Endodermal cell (in vitro differentiated cells): ENCODE data around the gene KRT1. TPM values are rescaled to one million over a fixed set of nuclear protein-coding genes. Genes with fewer than 3 reads are reported as not detected.

Experiments
- DNase-seq: peaks from one replicate; pipeline ENCODE4 v3.0.0-alpha.2; 2017
- H3K27ac ChIP-seq: 2 replicates; pipeline ENCODE4 v1.5.1; 2013; ENCODE audit warnings: mild to moderate bottlenecking, low read depth, low read length, moderate library complexity
- H3K27me3 ChIP-seq: 2 replicates; pipeline ENCODE4 v1.6.1; 2013; ENCODE audit warnings: mild to moderate bottlenecking, low read length, moderate library complexity; ENCODE audit not compliant: insufficient read depth, control insufficient read depth, poor library complexity, severe bottlenecking
- H3K36me3 ChIP-seq: 2 replicates; pipeline ENCODE4 v1.7.0; 2013; ENCODE audit warnings: mild to moderate bottlenecking, low read length, moderate library complexity; ENCODE audit not compliant: control insufficient read depth, insufficient read depth
- H3K4me1 ChIP-seq: one replicate; pipeline ENCODE4 v1.7.0; 2013; ENCODE audit warnings: low read length; ENCODE audit not compliant: control insufficient read depth, insufficient read depth
- H3K4me3 ChIP-seq: 2 replicates; pipeline ENCODE4 v1.5.1; 2013; ENCODE audit warnings: mild to moderate bottlenecking, low read length, moderate library complexity
- H3K9ac ChIP-seq: 2 replicates; pipeline ENCODE4 v1.6.1; 2013; ENCODE audit warnings: mild to moderate bottlenecking, low read length, moderate library complexity; ENCODE audit not compliant: poor library complexity, severe bottlenecking; ENCODE audit errors: extremely low read depth
- H3K9me3 ChIP-seq: 2 replicates; pipeline ENCODE4 v1.6.1; 2013; ENCODE audit warnings: mild to moderate bottlenecking, low read length, moderate library complexity; ENCODE audit not compliant: control insufficient read depth
- H3K27ac Mint-ChIP-seq: 2 replicates; pipeline ENCODE4 v1.8.0; 2020; ENCODE audit warnings: mixed read lengths
- H3K27me3 Mint-ChIP-seq: 2 replicates; pipeline ENCODE4 v1.8.0; 2021; ENCODE audit warnings: mild to moderate bottlenecking, mixed read lengths; ENCODE audit not compliant: insufficient read depth
- H3K36me3 Mint-ChIP-seq: 2 replicates; pipeline ENCODE4 v1.8.0; 2020; ENCODE audit warnings: low read depth, mixed read lengths
- H3K4me1 Mint-ChIP-seq: 2 replicates; pipeline ENCODE4 v1.8.0; 2020; ENCODE audit warnings: mixed read lengths
- H3K4me3 Mint-ChIP-seq: 2 replicates; pipeline ENCODE4 v1.8.0; 2020; ENCODE audit warnings: mild to moderate bottlenecking, moderate library complexity, mixed read lengths
- H3K9me3 Mint-ChIP-seq: 2 replicates; pipeline ENCODE4 v1.8.0; 2020; ENCODE audit warnings: mild to moderate bottlenecking, mixed read lengths
- CTCF ChIP-seq: fragments of 200-600 bp; sonication (generic); conservative IDR thresholded peaks from 2 replicates; pipeline ENCODE4 v1.5.0; 2021; ENCODE audit warnings: antibody characterized with exemption, mild to moderate bottlenecking
- WGBS, 2 experiments: methylation state at CpG; one replicate each; pipeline versions ENCODE4 v1.1.5 to v1.1.7; 2013; ENCODE audit warnings: missing lambda C conversion rate in 2 of 2, mixed read lengths in 1 of 2; ENCODE audit not compliant: insufficient coverage in 1 of 2, insufficient read length in 1 of 2; 5-methylcytosine and 5-hydroxymethylcytosine counted together
- total RNA-seq, 2 donors: library from RNA; stranded (reverse); fragmentation: NEBNext Ultra II Directional in 1 of 2; extraction: Animal tissue kit (Norgen Biotek cat#: 25700) in 1 of 2; gene quantifications; 2 replicates in 1 of 2; 3 replicates in 1 of 2; pipeline ENCODE4 v1.2.1, GENCODE V29; 2021

The KRT1 gene
- total RNA-seq, 2 donors from 2014 or later = not detected

- Mint-ChIP-seq H3K4me3 (no peak overlapping the region), H3K27me3 (peaks cover 77% of the 10 kb centered on the region), H3K27ac (no peak overlapping the region), H3K9me3 (no peaks in the 10 kb centered on the region), H3K4me1 (peaks cover 4% of the 10 kb centered on the region), H3K36me3 (no peaks in the 10 kb centered on the region)
- no peak for DNase-seq
- 85 to 86% methylated on average over 7 to 8 of the region's 8 CpGs for WGBS, 2 experiments
- Histone ChIP-seq H3K9ac (no peak overlapping the region), H3K9me3 (no peaks in the 10 kb centered on the region), H3K27me3 (peaks cover 75% of the 10 kb centered on the region), H3K4me3 (no peak overlapping the region), H3K27ac (no peak overlapping the region), H3K36me3 (no peaks in the 10 kb centered on the region), H3K4me1 (no peaks in the 10 kb centered on the region)
- TF ChIP-seq CTCF = no peak
These were observed 7.5 kb upstream of the KRT1 start for GRCh38 chr12:52687497-52688385.

- Mint-ChIP-seq H3K4me3 (no peak overlapping the region), H3K27ac (no peak overlapping the region), H3K27me3 (peaks cover 71% of the 10 kb centered on the region), H3K36me3 (no peaks in the 10 kb centered on the region), H3K4me1 (peaks cover 4% of the 10 kb centered on the region), H3K9me3 (no peaks in the 10 kb centered on the region)
- Histone ChIP-seq H3K4me1 (no peaks in the 10 kb centered on the region), H3K27ac (no peak overlapping the region), H3K27me3 (peaks cover 75% of the 10 kb centered on the region), H3K4me3 (no peak overlapping the region), H3K9ac (no peak overlapping the region), H3K36me3 (no peaks in the 10 kb centered on the region), H3K9me3 (no peaks in the 10 kb centered on the region)
- 84 to 85% methylated on average over 7 to 9 of the region's 9 CpGs for WGBS, 2 experiments
- TF ChIP-seq CTCF = no peak
- DNase-seq = no peak
These were observed 6.7 kb upstream of the KRT1 start for GRCh38 chr12:52686756-52687487.

- Mint-ChIP-seq H3K4me3 (no peak overlapping the region), H3K27ac (no peak overlapping the region), H3K27me3 (peaks cover 63% of the 10 kb centered on the region), H3K9me3 (no peaks in the 10 kb centered on the region), H3K4me1 (peaks cover 4% of the 10 kb centered on the region), H3K36me3 (no peaks in the 10 kb centered on the region)
- TF ChIP-seq CTCF = no peak
- Histone ChIP-seq H3K27ac (no peak overlapping the region), H3K4me3 (no peak overlapping the region), H3K9me3 (no peaks in the 10 kb centered on the region), H3K9ac (no peak overlapping the region), H3K27me3 (peaks cover 66% of the 10 kb centered on the region), H3K36me3 (no peaks in the 10 kb centered on the region), H3K4me1 (no peaks in the 10 kb centered on the region)
- WGBS, 2 experiments = 86 to 95% methylated on average over 2 to 3 of the region's 3 CpGs
- no peak for DNase-seq
These were observed 5.9 kb upstream of the KRT1 start for GRCh38 chr12:52686063-52686462.
